ENCODE data around the gene PTPRN. TPM values are rescaled to one million over a fixed set of nuclear protein-coding genes. Genes with fewer than 3 reads are reported as not detected.

The PTPRN gene
- 7.3 and 20.4 TPM in 2 replicates for total RNA-seq (2011; cell fraction: chromatin; rRNA removed; ENCODE audit: low replicate concordance)
- total RNA-seq (2011; cell fraction: nucleolus; rRNA removed) = 5.5 and 20.2 TPM in 2 replicates
- 6.1 and 11.5 TPM in 2 replicates for total RNA-seq (2011; cell fraction: nucleoplasm; rRNA removed)
- total RNA-seq (2014; rRNA removed) (0.45 and 0.53 TPM in 2 replicates), total RNA-seq (2014; rRNA removed; fragmentation: Illumina TruSeq; extraction: Trizol) (0.03 and 0.25 TPM in 2 replicates), total RNA-seq (2015; rRNA removed; fragmentation: Illumina TruSeq; extraction: Trizol) (0.23 and 0.40 TPM in 2 replicates), total RNA-seq (2021) (0.67 and 0.71 TPM in 2 replicates), polyA plus RNA-seq (2011; rRNA removed) (1.2 and 2.4 TPM in 2 replicates), polyA plus RNA-seq (2014; fragmentation: Illumina TruSeq; extraction: Trizol) (0.30 and 0.93 TPM in 2 replicates), polyA plus RNA-seq (2014; fragmentation: Nextera tagmentation; extraction: Ambion mirVana) (under 1 TPM in 1 of 2 experiments, not detected in 1; 0.15 TPM), polyA plus RNA-seq (2014; rRNA removed) (0.98 and 1.3 TPM in 2 replicates), polyA minus RNA-seq (2011; rRNA and poly(A)+ RNA removed) (0.90 and 1.6 TPM in 2 replicates), Bru-seq, nascent RNA (percentile 16 among the genes with signal in this experiment), BruChase-seq, experiment 1, labeled RNA remaining after a 2-hour chase (percentile 15 among the genes with signal in this experiment), BruChase-seq, experiment 2, labeled RNA remaining after a 6-hour chase (percentile 11 among the genes with signal in this experiment)
- 1.2 and 6.3 TPM in 2 replicates for polyA plus RNA-seq (2011; cell fraction: cytosol; rRNA removed)
- polyA plus RNA-seq (2011; cell fraction: nucleus; rRNA removed) = 3.5 and 11.2 TPM in 2 replicates
- polyA plus RNA-seq (2012) = 1.2 and 1.7 TPM in 2 replicates
- 3.7 and 5.7 TPM in 2 replicates for polyA minus RNA-seq (2011; cell fraction: cytosol; rRNA and poly(A)+ RNA removed)
- polyA minus RNA-seq (2011; cell fraction: nucleus; rRNA and poly(A)+ RNA removed) = 0.67 and 3.2 TPM in 2 replicates
- long read RNA-seq, experiment 1, partial matches to known transcripts = 3 of 5 reads
- long read RNA-seq, experiment 1, other reads (novel, unspliced or antisense) = 2 of 5 reads
- long read RNA-seq, experiment 2, partial matches to known transcripts = 1 of 2 reads
- long read RNA-seq, experiment 2, other reads (novel, unspliced or antisense) = 1 of 2 reads
- long read RNA-seq, experiment 3 = 0 reads

- no peak for TF ChIP-seq TAF7 (tag; IDR thresholded peaks at IDR 0.05)
- peak; percentile 66 for TF ChIP-seq CREM (IDR thresholded peaks at IDR 0.05; ENCODE audit: low read depth)
- TF ChIP-seq CEBPG (CRISPR knock-in tag; IDR thresholded peaks at IDR 0.05) = no peak
- TF ChIP-seq CEBPG (tag; conservative IDR thresholded peaks at IDR 0.05 in 1 of 2, IDR thresholded peaks at IDR 0.05 in 1 of 2) = peak in 1 of 2 experiments; percentile 55; a peak in 2 of 4 replicates
- peak; percentile 16; the same call in 1 of the 2 replicates for TF ChIP-seq EGR1 (conservative IDR thresholded peaks at IDR 0.05)
- TF ChIP-seq ATF1 (CRISPR knock-in tag; IDR thresholded peaks at IDR 0.05) = no peak
- 0 out of 2 replicates have a peak, but pooled peaks have one; percentile 9 for TF ChIP-seq ATF1 (tag; IDR thresholded peaks at IDR 0.05)
- peak; percentile 66 for TF ChIP-seq CREB1 (IDR thresholded peaks at IDR 0.05)
- TF ChIP-seq CREB1 (CRISPR knock-in tag; IDR thresholded peaks at IDR 0.05) = no peak
- no peak for TF ChIP-seq ZNF165 (CRISPR knock-in tag; IDR thresholded peaks at IDR 0.05; ENCODE audit: borderline replicate concordance)
- no peaks in the 10 kb centered on the region for H3K36me3 ChIP-seq (ENCODE audit: control insufficient read depth, insufficient read depth, low read length)
- no peak for ATAC-seq
- in situ Hi-C loops (cut with MboI) (no loop called here), intact Hi-C loops (cut with micrococcal nuclease) (no loop called here)
- H3K79me2 ChIP-seq (ENCODE audit: control insufficient read depth, insufficient read depth, low read length) = no peaks in the 10 kb centered on the region
- DNase-seq (ENCODE audit: extremely low read depth in 1 of 4, low spot score in 3 of 4) = peak in 2 of 4 experiments; percentile 42 to 48
- H3K4me3 ChIP-seq = peak within 1 kb of the TSS; percentile 22
- no peak within 1 kb of the TSS for H3K9ac ChIP-seq (ENCODE audit: insufficient read depth in 1 of 2, low read depth in 2 of 2, low read length in 2 of 2)
- H3K9me1 ChIP-seq (ENCODE audit: control insufficient read depth, insufficient read depth, low read length) = no peaks in the 10 kb centered on the region
- no peak within 1 kb of the TSS for H2AFZ ChIP-seq (ENCODE audit: low read depth, low read length)
- no peaks in the 10 kb centered on the region for H4K20me1 ChIP-seq (replicated peaks; ENCODE audit: control insufficient read depth, insufficient read depth, low read length)
- no peaks in the 10 kb centered on the region for H3K9me3 ChIP-seq (replicated peaks; ENCODE audit: control insufficient read depth, insufficient read depth, low read depth, low read length)
- no peak for FAIRE-seq
- H3K27me3 ChIP-seq (ENCODE audit: control insufficient read depth in 2 of 2, insufficient read depth in 2 of 2, low read length in 2 of 2) = peaks cover 6 to 22% of the 10 kb centered on the region in 2 experiments; a peak in 3 of 5 replicates
- ChIA-PET POLR2A (interaction anchor here (0.6 to 1.0 kb wide), 3 partner anchors 9 to 1209 kb away, joined by 3 read pairs; no protein-coding TSS in a partner anchor), CTCF (ENCODE audit: low intra/inter-chr PET ratio) (no interaction called here)
- H3K4me1 ChIP-seq (replicated peaks in 1 of 2; ENCODE audit: control insufficient read depth in 2 of 2, insufficient read depth in 2 of 2, low read length in 2 of 2) = peaks cover 0 to 15% of the 10 kb centered on the region in 2 experiments; a peak in 2 of 5 replicates
- no peak within 1 kb of the TSS for H3K27ac ChIP-seq (ENCODE audit: extremely low read depth, low read depth, low read length)
- WGBS (ENCODE audit: insufficient coverage, low coverage, missing lambda C conversion rate) = 4% methylated on average over 19 of the region's 37 CpGs
- H3K4me2 ChIP-seq (ENCODE audit: insufficient read depth, low read length) = peak within 1 kb of the TSS; percentile 65
- BruUV-seq (replicated peaks) = no TSS peak
Measured at GRCh38 chr2:219309278-219309677, at the start of gene PTPRN. Gene PTPRN (minus strand): TSS chr2:219309401. CDS start chr2:219309332, 69 bp downstream.
